HPDE6-E6E7 (cell line): ENCODE results near the gene PSMA2.
A peak's percentile ranks its signal among the peaks of the same experiment; 100 is the strongest.
"Not testable (repeated sequence)": the region's sequence is repeated elsewhere in the genome, so short reads cannot be mapped to it uniquely, and the experiment has no call there.

Source experiments
- DNase-seq: peaks from one replicate; pipeline ENCODE4 v3.0.0; 2011; ENCODE audit warnings: missing footprints; ENCODE audit errors: extremely low spot score

The PSMA2 gene

GRCh38 chr7:42907316-42907715 lies 24.7 kb downstream of the PSMA2 start:
- no peak for DNase-seq

GRCh38 chr7:42906181-42906580 lies 25.8 kb downstream of the PSMA2 start:
- no peak for DNase-seq

- no peak for DNase-seq
These were observed 29.6 kb downstream of the PSMA2 start for GRCh38 chr7:42902331-42902730.

- DNase-seq: no peak
These were observed 31.1 kb downstream of the PSMA2 start for GRCh38 chr7:42900842-42901241.

- DNase-seq: no peak
These were observed 38.4 kb downstream of the PSMA2 start for GRCh38 chr7:42893346-42894240.

GRCh38 chr7:42886893-42887505 lies 45.0 kb downstream of the PSMA2 start:
- DNase-seq: no peak

GRCh38 chr7:42886129-42886528 lies 45.8 kb downstream of the PSMA2 start:
- no peak for DNase-seq

- not testable (repeated sequence) for DNase-seq
These were observed 46.8 kb downstream of the PSMA2 start for GRCh38 chr7:42885183-42885582.

- DNase-seq: peak; percentile 33
These were observed 48.0 kb downstream of the PSMA2 start for GRCh38 chr7:42883950-42884349.

GRCh38 chr7:42880392-42880791 lies 51.6 kb downstream of the PSMA2 start:
- no peak for DNase-seq

GRCh38 chr7:42878303-42878702 lies 53.7 kb downstream of the PSMA2 start:
- no peak for DNase-seq

GRCh38 chr7:42877862-42878261 lies 54.1 kb downstream of the PSMA2 start:
- no peak for DNase-seq

- peak; percentile 58 for DNase-seq
These were observed 55.5 kb downstream of the PSMA2 start for GRCh38 chr7:42876182-42877068.

- no peak for DNase-seq
These were observed 62.6 kb downstream of the PSMA2 start for GRCh38 chr7:42869131-42870020.

- DNase-seq: no peak
These were observed 63.5 kb downstream of the PSMA2 start for GRCh38 chr7:42868480-42868879.
